HG03095 (cell line): ENCODE data around the gene SNAP29.
A peak's percentile ranks its signal among the peaks of the same experiment; 100 is the strongest.
"Not testable (repeated sequence)": the region's sequence is repeated elsewhere in the genome, so short reads cannot be mapped to it uniquely, and the experiment has no call there.

Source experiments
- ATAC-seq: cut with Tn5 transposase; IDR thresholded peaks from one replicate; pipeline ENCODE4 v1.9.1; 2021; ENCODE audit warnings: moderate library complexity; ENCODE audit not compliant: unreplicated experiment

Gene SNAP29

DNA sequence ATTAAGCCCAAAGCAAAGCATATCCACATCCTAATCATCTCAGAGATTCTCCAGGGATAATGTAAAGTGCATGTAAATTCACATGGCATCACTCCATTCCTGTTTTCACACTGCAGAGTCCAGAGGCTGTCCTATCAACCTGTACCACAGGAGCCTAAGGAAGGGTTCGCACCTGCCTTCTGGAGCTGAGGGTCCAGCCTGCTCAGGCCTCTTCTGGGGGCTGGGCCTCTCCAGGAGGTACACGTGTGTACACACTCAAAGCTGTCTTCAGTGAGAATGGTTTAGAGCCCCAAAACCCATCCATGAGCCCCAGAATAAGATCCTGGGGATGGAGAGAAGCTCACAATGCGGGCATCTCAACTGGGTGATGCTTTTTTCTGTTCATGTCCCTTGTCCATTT, 24.1 kb upstream of the SNAP29 start:
- no peak for ATAC-seq

DNA sequence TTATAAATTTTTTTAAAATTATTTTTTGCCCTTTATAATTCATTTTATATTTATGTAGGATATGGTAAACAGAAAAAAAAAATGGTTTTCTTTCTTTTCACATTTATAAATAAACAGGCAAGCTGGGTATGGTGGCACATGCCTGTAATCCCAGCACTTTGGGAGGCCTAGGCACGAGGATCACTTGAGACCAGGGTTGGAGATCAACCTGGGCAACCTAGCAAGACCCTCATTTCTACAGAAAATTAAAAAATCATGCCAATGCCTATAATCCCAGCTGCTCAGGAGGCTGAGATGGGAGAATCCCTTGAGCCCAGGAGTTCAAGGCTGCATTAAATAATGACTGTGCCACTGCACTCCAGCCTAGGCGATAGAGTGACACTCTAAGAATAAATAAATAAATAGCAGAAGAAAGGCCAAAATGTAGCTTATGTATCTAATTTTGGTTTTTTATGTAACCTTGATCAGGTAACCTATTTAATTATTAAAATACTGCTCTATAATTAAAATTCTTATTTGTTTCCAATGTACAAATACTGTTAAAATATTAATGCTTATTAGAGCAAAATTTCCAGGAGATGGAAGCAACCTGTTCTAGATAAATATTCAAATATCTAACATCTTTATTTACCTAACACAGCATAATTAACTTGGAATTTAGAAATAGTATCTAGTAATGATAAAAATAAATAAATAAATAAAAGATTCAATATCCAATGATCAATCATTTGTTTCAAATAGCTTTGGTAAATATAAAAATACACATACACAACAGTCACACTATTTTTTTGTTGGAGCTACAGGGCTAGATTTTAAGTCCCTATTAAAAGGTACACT, 21.6 kb upstream of the SNAP29 start:
- no peak for ATAC-seq

DNA sequence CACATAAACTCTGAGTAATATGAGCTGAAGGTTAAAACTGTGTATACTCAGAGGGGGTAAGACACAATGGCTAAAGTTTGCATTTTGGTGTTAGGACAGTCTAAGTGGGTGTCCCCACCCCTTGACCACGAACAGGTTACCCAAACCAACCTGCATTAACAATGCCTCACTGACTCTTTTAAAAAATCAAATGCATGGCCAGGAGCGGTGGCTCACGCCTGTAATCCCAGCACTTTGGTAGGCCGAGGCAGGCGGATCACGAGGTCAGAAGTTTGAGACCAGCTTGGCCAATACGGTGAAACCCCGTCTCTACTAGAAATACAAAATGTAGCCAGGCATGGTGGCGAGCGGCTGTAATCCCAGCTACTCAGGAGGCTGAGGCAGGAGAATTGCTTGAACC, 19.5 kb upstream of the SNAP29 start:
- not testable (repeated sequence) for ATAC-seq

DNA sequence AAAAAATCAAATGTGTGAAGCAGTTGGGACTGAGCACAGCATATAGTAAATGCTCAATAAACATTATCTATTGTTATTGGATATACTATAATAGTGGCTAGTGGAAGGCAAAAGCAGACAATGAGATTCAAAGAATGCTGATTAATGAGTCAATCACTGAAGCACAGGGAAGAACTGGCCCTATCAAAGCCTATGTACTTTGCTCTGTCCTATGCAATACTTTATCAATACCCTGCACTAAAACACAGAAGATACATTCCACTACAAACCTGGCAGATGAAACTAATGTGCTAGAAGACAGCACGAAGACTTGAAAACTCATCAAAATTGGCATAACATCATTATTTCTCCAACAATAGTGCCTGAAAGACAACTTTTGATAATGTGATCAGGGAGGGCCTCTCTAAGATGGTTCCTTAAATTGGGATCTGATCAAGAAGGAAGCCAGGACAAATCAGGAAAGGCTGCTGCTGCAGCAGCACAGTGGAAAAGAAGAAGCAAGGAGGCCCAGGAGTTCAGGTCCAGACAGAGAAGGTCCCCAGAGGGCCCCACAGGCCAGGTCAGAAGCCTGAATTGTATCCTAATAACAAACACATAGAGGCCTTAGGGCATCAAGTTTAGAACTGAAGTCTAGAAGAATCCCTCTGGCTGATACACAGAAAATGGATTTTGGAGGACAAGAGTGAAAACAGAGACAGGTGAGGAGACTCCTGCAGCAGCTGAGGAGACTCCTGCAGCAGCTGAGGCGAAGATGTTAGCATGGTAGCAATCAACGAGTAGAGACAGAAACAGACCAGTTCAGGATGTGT, 18.8 kb upstream of the SNAP29 start:
- no peak for ATAC-seq

DNA sequence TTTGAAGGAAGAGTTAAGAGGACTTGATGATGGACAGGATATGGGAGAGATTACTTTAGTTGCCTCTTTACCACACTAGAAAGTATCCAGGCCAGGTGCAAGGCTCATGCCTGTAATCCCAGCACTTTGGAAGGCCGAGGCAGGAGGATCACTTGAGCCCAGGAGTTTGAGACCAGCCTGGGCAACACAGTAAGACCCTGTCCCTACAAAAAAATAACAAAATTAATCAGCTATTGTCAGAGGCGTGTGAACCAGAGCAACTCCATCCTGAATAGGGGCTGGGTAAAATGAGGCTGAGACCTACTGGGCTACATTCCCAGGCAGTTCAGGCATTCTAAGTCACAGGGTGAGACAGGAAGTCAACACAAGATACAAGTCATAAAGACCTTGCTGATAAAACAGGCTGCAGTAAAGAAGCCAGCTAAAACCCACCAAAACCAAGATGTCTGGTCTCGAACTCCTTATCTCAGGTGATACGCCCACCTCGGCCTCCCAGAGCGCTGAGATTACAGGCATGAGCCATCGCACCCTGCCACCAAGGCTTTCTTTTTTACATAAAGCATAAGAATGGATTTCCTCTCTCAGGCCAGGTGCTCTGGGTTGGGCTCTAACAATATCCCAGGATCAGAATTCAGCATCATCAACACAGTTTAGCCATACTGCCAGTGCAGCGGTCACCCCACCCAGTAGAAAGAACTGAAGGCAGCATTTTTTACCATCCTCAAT, 18.0 kb upstream of the SNAP29 start:
- ATAC-seq: no peak

DNA sequence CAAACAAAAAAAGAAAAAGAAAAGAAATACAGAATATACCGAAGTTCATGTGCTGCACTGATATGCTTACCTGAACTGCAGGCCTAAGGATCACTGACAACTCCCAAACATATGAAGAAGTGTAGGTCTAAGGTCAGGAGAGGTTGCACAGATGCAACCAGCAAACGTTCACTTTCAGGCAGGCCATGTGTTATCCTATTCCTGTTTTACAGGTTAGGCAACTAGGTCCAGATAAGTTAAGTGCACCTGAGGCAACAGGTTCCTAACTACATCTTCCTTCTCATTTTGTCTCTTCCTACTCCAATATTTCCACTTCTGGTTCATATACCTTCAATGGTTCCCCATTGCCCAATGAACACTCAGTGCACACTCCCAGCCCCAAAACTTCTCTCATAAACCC, 15.3 kb upstream of the SNAP29 start:
- no peak for ATAC-seq

DNA sequence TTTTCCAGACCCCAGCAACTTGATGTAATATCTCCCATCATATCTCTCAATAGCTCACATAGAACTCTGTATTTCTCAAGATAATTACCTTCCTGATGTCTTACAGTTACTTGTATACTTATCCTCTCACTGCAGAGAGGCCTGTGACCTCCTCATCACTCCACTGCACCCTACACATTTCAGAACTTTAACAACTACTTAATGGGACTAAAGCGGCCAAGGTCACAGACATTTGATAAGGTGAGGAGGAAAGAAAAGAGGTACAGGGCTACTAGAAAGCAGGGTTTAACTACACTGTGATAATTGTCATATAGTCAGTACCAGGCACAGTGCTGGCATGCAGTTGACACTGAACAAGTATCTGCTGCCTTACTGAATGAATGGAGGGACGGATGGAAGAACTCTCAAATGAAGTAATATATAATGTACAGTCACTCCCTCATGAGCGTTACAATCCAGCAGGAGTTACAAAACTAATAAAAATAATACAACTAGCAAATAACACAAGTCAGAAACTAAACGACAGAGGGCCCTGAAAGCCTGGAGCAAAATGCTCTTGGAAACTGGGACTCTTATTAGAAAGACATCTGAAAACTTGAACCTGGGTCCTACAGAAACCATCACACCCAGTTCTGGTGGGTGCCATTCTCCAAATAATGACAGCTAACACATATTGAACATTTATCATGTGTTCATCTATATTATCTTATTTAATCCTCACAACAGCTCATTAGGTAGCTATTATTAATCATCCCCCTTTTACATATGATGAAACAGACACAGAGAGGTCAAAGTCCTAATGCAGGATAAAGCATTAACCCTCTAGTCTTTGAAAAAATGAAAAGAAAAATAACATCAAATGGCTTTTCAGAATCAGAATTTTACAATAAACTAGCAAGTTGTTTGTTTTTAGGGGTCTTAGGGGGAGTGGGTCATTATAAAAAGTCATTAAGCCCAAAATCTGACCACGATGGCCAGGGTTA, 14.5 kb upstream of the SNAP29 start:
- ATAC-seq: no peak

DNA sequence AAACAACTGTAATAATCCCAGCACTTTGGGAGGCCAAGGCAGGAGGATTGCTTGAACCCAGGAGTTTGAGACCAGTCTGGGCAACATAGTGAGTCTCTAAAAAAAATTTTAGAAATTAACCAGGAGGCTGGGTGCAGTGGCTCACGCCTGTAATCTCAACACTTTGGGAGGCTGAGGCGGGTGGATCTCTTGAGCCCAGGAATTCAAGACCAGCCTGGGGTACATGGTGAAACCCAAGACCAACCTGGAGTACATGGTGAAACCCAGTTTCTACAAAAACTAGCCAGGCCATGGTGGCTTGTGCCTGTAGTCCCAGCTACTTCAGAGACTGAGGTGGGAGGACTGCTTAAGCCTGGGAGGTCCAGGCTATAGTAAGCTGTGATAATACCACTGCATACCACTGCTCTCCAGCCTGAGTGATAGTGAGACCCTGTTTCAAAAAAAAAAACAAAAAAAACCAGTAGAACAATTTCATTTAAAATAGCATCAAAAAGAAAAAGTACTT, 11.4 kb upstream of the SNAP29 start:
- ATAC-seq: no peak

DNA sequence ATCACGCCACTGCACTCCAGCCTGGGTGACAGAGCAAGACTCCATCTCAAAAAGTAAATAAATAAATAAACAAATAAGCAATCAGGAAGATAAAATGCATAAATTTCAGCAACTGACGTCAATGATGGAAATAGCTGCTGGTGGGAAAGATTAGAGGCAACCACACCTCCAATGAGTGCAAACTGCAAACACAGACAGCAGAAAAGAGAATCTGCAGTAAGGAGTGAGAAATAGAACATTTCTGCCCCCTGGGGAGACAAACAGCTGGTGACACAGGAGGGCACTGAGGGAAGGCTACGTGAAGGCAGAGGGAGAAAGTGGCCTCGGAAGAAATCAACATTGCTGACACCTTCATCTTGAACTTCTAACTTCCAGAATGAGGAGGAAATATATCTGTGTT, 6.7 kb upstream of the SNAP29 start:
- ATAC-seq: no peak

DNA sequence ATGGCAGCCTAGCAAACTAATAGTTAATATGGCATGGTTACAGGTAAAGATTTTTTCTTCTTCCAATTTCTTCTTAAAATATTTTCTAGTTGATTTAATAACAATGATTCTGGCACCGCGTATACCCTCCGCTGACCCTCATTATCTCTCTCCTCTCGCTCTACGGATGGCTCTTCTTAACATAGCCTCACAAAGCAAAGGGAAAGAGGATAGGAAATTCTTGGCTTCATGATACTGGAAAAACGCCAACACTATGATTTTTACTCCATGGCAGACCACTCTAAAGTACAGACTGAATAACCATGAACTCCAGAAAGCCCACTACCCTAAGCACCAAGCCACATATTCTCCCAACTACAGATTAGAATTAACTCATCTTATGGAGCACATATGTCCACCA, 6.3 kb upstream of the SNAP29 start:
- no peak for ATAC-seq

DNA sequence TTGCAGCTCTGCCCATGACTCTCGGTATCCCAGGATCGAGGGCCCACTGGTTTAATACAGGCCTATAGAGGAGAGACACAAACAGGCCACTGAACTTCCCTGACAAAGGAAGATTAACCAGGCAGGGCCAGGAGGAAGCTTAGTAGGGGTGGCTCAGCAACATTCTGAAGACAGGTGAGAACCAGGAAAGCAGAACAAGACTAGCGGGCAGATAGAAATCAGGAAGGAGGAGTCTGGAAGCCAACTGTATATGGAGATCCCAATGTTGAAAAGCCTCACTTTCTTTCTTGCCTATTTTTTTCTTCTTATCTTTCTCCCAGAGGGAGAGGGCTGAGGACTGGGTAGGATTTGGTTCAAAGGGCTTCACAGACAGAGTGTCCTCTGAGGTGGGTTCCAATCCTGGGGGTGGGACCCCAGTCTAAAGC, 5.6 kb upstream of the SNAP29 start:
- no peak for ATAC-seq

DNA sequence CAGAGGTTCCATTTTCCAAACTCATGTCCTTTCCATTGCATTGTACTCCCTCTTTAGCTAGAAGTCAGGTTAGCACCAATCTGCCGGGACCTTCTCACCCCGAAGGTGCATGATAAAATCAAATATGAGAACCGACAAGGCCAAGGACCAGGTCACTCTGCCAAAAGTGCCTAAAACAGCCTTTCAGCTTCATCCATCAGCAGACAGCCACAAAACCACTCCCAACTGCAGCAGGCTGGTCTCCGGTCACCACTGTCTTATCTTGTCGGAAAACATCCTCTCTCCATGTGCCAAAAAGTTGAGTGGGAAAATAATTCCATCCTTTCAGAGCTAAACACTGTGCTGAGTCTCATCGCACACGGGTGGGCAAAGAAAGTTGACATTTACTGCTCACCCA, 1.6 kb upstream of the SNAP29 start:
- no peak for ATAC-seq

DNA sequence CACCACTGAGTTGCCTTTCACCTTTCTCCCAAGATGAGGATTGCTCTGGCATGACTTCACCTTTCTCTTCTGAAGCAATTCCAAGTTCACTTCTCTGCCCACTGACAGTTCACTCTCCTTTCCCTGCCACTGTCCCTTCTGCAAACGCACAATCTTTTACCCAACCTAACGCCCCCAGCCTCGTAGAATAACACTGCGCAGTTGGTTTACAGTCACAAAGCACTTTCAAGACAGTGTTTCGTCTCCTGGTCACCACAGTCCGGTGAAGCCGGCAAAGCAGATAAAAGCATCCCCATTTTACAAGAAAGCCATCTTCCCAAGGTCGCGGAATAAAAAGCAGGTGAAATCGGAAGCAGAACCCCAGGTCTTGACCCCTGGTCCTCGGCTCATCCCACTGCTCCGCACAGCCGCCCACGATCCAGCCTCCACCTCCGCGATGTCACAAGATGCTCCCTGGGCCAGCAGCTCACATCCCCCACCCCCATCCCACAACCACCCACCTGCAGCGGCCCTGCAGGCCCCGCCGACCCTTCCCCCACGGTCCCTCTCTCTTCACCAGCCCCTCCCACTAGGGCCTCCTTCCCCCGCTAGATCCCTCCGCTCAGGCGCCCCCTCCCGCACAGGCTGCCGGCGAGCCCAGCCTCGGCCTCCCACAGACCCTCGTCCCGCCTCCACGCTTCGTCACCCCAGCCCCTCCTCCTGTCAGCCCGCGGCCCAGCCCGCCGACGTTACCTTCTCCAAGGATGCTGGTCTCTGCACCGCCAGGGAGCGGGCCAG, 781 bp upstream of the SNAP29 start:
- peak; percentile 33 for ATAC-seq

DNA sequence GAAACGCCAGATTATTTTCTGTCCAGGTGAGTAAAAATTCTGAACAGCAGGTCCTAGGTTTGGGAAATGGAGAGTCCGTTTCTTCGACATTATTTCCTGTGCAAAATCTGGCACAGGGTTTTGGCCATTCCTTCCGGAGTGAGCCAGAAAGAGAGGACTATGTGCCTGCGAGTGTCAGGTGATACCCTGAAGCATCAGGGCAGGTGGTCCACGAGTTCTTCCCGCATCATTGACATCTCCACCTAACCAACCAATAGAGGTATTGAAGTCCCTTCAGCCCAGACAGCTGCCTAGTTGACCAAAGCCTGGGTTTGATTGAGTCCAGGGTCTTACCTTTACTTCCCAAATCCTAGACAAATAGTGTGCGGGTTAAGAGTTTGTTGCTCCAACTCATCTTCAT, 808 bp downstream of the SNAP29 start:
- no peak for ATAC-seq

DNA sequence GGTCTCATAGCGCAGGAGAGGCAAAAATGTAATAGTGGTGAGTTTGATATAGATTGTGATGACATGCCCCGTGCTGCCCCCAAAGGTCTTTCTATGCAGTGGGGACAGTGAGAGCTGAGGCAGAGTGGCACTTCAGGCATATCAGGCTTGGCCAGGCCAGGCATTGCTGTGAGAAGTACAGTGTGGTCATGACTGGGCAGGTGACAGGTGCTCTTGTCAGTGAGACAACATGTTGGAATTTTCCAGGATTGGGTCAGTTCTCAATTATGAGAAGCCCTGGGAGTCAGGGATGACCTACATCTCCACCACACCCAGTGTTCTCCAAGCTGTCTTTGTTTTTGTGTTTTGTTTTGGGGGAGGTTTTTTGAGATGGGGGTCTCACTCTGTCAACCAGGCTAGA, 3.7 kb downstream of the SNAP29 start:
- no peak for ATAC-seq

DNA sequence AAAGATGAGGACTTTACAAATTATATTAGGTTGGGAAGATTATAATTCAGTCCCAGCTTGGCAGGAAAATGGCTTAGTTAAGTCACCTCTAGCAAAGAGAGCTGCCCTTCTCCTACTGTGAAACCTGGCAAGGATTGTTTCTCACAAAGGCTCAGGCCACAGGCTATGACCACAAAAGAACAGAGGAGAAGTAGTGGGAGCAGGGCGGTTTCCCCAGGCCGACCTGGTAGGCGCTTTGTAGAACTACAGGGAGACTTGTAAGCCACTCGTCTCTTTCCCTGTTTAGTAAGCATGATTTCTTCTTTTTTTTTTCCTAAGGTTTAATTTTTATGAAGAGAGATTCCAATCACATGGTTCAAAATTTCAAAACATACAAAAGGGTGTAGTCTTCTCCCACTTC, 4.6 kb downstream of the SNAP29 start:
- no peak for ATAC-seq

DNA sequence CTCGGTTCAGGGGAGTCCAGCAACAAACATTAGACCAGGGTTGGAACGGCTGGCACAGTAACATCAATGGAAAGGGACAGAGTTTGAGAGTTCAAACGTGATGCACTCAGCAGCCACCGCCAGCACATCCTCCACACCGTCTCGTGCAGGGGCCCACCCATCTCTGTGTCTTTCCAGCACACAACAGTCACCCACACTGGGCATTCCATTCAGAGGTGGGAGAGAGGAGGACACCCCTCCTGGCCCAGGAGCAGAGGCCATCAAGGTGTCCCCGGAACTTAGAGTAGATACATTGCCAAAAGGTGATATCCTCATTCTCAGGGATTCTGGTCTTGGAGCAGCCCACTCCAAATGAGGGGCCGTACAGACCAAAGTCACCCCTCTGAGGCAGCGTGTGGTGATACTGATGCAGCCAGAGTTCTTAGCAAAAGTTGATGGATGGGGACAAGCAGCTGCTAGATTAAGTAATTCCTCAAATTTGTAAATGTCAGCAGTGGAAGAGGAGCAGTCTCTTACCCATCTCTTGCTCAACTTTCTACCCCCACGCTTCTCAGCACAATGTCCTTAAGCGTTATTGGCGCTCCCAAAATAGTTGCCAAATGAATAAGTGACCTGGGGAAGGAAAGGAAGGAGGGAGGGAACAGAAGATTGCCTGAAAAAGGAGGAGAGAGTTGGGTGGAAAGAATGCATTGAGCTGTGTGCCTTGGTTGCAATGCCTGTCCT, 5.5 kb downstream of the SNAP29 start:
- no peak for ATAC-seq

DNA sequence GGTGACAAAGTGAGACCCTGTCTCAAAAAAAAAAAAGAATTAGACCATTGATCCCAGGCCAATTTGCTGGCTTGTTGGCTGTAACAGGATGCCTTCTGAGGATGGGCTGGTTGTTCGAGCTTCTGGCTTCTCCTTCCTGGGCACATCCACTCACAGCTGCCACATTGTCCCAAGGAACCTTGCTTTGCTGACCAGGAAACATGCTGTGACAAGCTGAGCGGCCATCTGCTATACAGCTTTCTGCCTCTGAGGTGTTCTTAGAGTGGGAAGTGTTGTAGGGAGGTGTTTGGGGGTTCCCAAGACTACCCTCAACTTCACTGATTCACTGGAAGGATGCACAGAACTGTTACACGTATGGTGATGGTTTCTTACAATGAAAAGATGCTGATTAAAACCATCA, 6.5 kb downstream of the SNAP29 start:
- ATAC-seq: no peak
